Gastrocnemius medialis (tissue), 4 donors: ENCODE results near the gene ZNF697.

Experiments used
- POLR2A ChIP-seq, 2 donors: fragments of 450-650 bp; IDR thresholded peaks; one replicate each; pipeline ENCODE4 v1.6.1; 2017; ENCODE audit warnings: antibody characterized with exemption in 2 of 2, mild to moderate bottlenecking in 2 of 2, moderate library complexity in 2 of 2
- TF ChIP-seq, protein P1 (sequence below), 5 experiments: fragments of 450-650 bp in 3 of 5; fragments of 200-600 bp in 2 of 5; sonication (generic) in 2 of 5; IDR thresholded peaks in 4 of 5; conservative IDR thresholded peaks in 1 of 5; 1 replicate in 4 of 5; 2 replicates in 1 of 5; pipeline ENCODE4 v1.5.1; 2016 to 2019; ENCODE audit warnings: antibody characterized with exemption in 5 of 5, mild to moderate bottlenecking in 3 of 5, moderate library complexity in 3 of 5

DNA sequence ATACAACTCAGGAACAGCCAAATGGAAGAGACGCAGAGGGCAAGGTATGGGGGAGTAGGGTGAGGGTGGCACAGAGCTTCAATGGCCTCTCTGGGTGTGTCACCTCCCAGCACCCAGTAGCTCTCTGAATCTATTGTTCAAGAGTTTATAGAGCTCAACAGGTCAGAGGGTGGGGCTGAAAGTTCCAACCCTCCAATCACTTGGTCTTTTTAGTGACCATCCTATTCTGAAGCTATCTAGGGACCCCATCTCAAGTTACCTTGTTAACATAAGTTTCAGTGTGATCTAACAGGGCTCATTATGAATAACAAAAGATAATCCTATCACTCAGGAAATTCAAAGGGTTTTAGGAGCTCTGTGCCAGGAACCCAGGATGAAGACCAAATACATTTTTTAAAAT is 31.2 kb upstream of the ZNF697 start:
- TF ChIP-seq, protein P1, sequence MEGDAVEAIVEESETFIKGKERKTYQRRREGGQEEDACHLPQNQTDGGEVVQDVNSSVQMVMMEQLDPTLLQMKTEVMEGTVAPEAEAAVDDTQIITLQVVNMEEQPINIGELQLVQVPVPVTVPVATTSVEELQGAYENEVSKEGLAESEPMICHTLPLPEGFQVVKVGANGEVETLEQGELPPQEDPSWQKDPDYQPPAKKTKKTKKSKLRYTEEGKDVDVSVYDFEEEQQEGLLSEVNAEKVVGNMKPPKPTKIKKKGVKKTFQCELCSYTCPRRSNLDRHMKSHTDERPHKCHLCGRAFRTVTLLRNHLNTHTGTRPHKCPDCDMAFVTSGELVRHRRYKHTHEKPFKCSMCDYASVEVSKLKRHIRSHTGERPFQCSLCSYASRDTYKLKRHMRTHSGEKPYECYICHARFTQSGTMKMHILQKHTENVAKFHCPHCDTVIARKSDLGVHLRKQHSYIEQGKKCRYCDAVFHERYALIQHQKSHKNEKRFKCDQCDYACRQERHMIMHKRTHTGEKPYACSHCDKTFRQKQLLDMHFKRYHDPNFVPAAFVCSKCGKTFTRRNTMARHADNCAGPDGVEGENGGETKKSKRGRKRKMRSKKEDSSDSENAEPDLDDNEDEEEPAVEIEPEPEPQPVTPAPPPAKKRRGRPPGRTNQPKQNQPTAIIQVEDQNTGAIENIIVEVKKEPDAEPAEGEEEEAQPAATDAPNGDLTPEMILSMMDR (IDR thresholded peaks at IDR 0.05 in 4 of 5, conservative IDR thresholded peaks at IDR 0.05 in 1 of 5) = no peak
- no peak for TF ChIP-seq POLR2A (IDR thresholded peaks at IDR 0.05)
